ENCODE measurements around the gene PRR7. TPM values are rescaled to one million over a fixed set of nuclear protein-coding genes. Genes with fewer than 3 reads are reported as not detected.

The PRR7 gene
- total RNA-seq, 1 experiment from 2014 or later: 39.2 TPM

GRCh38 chr5:177455661-177456590 is 9.3 kb downstream of the PRR7 start:
- Histone ChIP-seq H3K4me3 (ENCODE audit: low read depth in 2 of 2, low read length in 2 of 2) (peak overlapping the region; percentile 50 to 61), H3K9me3 (ENCODE audit: control insufficient read depth, insufficient read depth, low read depth, low read length) (no peaks in the 10 kb centered on the region), H3K4me1 (ENCODE audit: control insufficient read depth, insufficient read depth, low read length) (peaks cover 34% of the 10 kb centered on the region), H3K27ac (ENCODE audit: low read length) (peak overlapping the region; percentile 80), H3K27me3 (ENCODE audit: control insufficient read depth, insufficient read depth, low read length) (no peaks in the 10 kb centered on the region), H3K36me3 (ENCODE audit: control insufficient read depth, insufficient read depth, low read length) (peaks cover 3% of the 10 kb centered on the region; the same call in 1 of the 2 replicates)
- TF ChIP-seq SIN3A (IDR thresholded peaks at IDR 0.05; ENCODE audit: borderline replicate concordance, insufficient read depth, low read depth, low read length): peak; percentile 22; the same call in 1 of the 2 replicates
- TF ChIP-seq CTCF (IDR thresholded peaks at IDR 0.05): peak; percentile 95
- no peak for TF ChIP-seq TCF7L2 (IDR thresholded peaks at IDR 0.05; ENCODE audit: low read depth, low read length)
- TF ChIP-seq REST (IDR thresholded peaks at IDR 0.05; ENCODE audit: insufficient read depth in 1 of 2, low read depth in 2 of 2, low read length in 1 of 2): no peak
- peak; percentile 39 for TF ChIP-seq POLR2AphosphoS5 (IDR thresholded peaks at IDR 0.05; ENCODE audit: low read depth, low read length)
- intact Hi-C loops (cut with micrococcal nuclease; ENCODE audit: unreplicated experiment): loop anchor here (2.0 to 10.0 kb wide), 2 partner anchors 53 to 141 kb away; partner anchors contain the start of gene MXD3
- ChIA-PET POLR2A (interaction anchor here (0.5 to 0.6 kb wide), 2 partner anchors 87 to 1527 kb away, joined by 13 to 15 read pairs; no protein-coding TSS in a partner anchor), CTCF (interaction anchor here (0.5 to 2.2 kb wide), 5 partner anchors 30 to 403 kb away, joined by 3 to 6 read pairs (median 5); partner anchors contain the start of gene GRK6)
- TSS peak; percentile 59 for BruUV-seq (replicated peaks)
- in situ Hi-C loops (cut with HindIII; ENCODE audit: low pct_unique_long_range_greater_than_20kb, low sequenced_read_pairs): no loop called here
- DNase-seq (ENCODE audit: low read depth, low spot score) (peak; percentile 70), ATAC-seq (peak; percentile 41)

GRCh38 chr5:177456591-177456964 is 10.0 kb downstream of the PRR7 start:
- intact Hi-C loops (cut with micrococcal nuclease; ENCODE audit: unreplicated experiment): loop anchor here (2.0 to 10.0 kb wide), 2 partner anchors 54 to 142 kb away; partner anchors contain the start of gene MXD3
- TF ChIP-seq POLR2AphosphoS5 (IDR thresholded peaks at IDR 0.05; ENCODE audit: low read depth, low read length): no peak
- no peak for TF ChIP-seq SIN3A (IDR thresholded peaks at IDR 0.05; ENCODE audit: borderline replicate concordance, insufficient read depth, low read depth, low read length)
- TF ChIP-seq CTCF (IDR thresholded peaks at IDR 0.05): peak; percentile 76
- in situ Hi-C loops (cut with HindIII; ENCODE audit: low pct_unique_long_range_greater_than_20kb, low sequenced_read_pairs): no loop called here
- ATAC-seq (no peak), DNase-seq (ENCODE audit: low read depth, low spot score) (no peak)
- ChIA-PET CTCF (interaction anchor here (0.8 to 1.0 kb wide), 2 partner anchors 50 to 151 kb away, joined by 3 read pairs; no protein-coding TSS in a partner anchor), POLR2A (no interaction called here)
- H3K27ac ChIP-seq (ENCODE audit: low read length): peak overlapping the region; percentile 66; the same call in 1 of the 2 replicates
- no peak overlapping the region; a peak in 1 of 4 replicates for H3K4me3 ChIP-seq (ENCODE audit: low read depth in 2 of 2, low read length in 2 of 2)
- no peaks in the 10 kb centered on the region for H3K9me3 ChIP-seq (ENCODE audit: control insufficient read depth, insufficient read depth, low read depth, low read length)
- peaks cover 32% of the 10 kb centered on the region for H3K4me1 ChIP-seq (ENCODE audit: control insufficient read depth, insufficient read depth, low read length)
- BruUV-seq (replicated peaks): no TSS peak
- H3K36me3 ChIP-seq (ENCODE audit: control insufficient read depth, insufficient read depth, low read length): peaks cover 3% of the 10 kb centered on the region; the same call in 1 of the 2 replicates
- H3K27me3 ChIP-seq (ENCODE audit: control insufficient read depth, insufficient read depth, low read length): no peaks in the 10 kb centered on the region

Data from Panc1 (cell line).